Endothelial cell of umbilical vein (primary cell): ENCODE results near the gene DLL3. TPM values are rescaled to one million over a fixed set of nuclear protein-coding genes. Genes with fewer than 3 reads are reported as not detected.

Experiments
- BruUV-seq: library from RNA; stranded (reverse); fragments of 400-500 nt; replicated peaks from 2 replicates; lab custom pipeline; 2021; lab: Mats Ljungman, UMichigan
- CTCF ChIA-PET: fragments of 300-600, 350-600 bp; sonication (Branson Sonifier 250); formaldehyde crosslinking; loops from one replicate; lab custom pipeline; 2021; ENCODE audit warnings: antibody characterized with exemption, inconsistent platforms; lab: Charles Lee
- POLR2A ChIA-PET: fragments of 300-600, 350-600 bp; sonication (Branson Sonifier 250); formaldehyde crosslinking; loops from one replicate; lab custom pipeline; 2021; ENCODE audit warnings: antibody characterized with exemption, inconsistent platforms; lab: Charles Lee
- DNase-seq: peaks from one replicate; pipeline ENCODE4 v3.0.0-alpha.2; 2011; ENCODE audit warnings: low read depth, low spot score
- FAIRE-seq: peaks from 2 replicates; lab custom pipeline; 2011; peaks lifted over from hg19 to GRCh38; lab: Jason Lieb, UNC
- H2AFZ ChIP-seq: 2 replicates; pipeline ENCODE4 v1.6.0; 2012; ENCODE audit warnings: low read depth, low read length, control low read depth, inconsistent platforms
- H3K27ac ChIP-seq: 2 replicates; pipeline ENCODE4 v1.5.1; 2011; ENCODE audit warnings: low read depth, mild to moderate bottlenecking, control low read depth, low read length, moderate library complexity; ENCODE audit not compliant: insufficient read depth
- H3K27me3 ChIP-seq, 2 experiments: 2 replicates each; pipeline versions ENCODE4 v1.6.0 to v1.6.1; 2011; ENCODE audit warnings: low read length in 2 of 2, mixed read lengths in 1 of 2; ENCODE audit not compliant: control insufficient read depth in 2 of 2, insufficient read depth in 2 of 2
- H3K36me3 ChIP-seq, 2 experiments: 2 replicates in 1 of 2; 3 replicates in 1 of 2; pipeline ENCODE4 v1.5.1; 2011; ENCODE audit warnings: low read length in 2 of 2, mild to moderate bottlenecking in 1 of 2, moderate library complexity in 1 of 2; ENCODE audit not compliant: control insufficient read depth in 2 of 2, insufficient read depth in 2 of 2; ENCODE audit errors: extremely low read depth in 1 of 2
- H3K4me1 ChIP-seq: 3 replicates; pipeline ENCODE4 v1.5.1; 2011; ENCODE audit warnings: mild to moderate bottlenecking, low read length; ENCODE audit not compliant: control insufficient read depth, insufficient read depth; ENCODE audit errors: extremely low read depth
- H3K4me2 ChIP-seq: 2 replicates; pipeline ENCODE4 v1.6.1; 2011; ENCODE audit warnings: low read length, control low read depth, mixed read lengths; ENCODE audit not compliant: insufficient read depth
- H3K4me3 ChIP-seq, 3 experiments: fragments of 200-600 bp in 1 of 3; sonication (generic), shearing (Covaris generic) in 1 of 3; replicated peaks in 1 of 3; 2 replicates each; pipeline ENCODE4 v1.5.1; 2011 to 2016; ENCODE audit warnings: control low read depth in 3 of 3, low read length in 3 of 3, mild to moderate bottlenecking in 2 of 3, inconsistent platforms in 1 of 3, low read depth in 1 of 3, moderate library complexity in 1 of 3; ENCODE audit not compliant: insufficient read depth in 1 of 3
- H3K79me2 ChIP-seq: 2 replicates; pipeline ENCODE4 v1.6.0; 2012; ENCODE audit warnings: low read length, inconsistent platforms; ENCODE audit not compliant: control insufficient read depth, insufficient read depth
- H3K9ac ChIP-seq: replicated peaks from 2 replicates; pipeline ENCODE3; 2011; ENCODE audit warnings: low read length, control low read depth; ENCODE audit not compliant: insufficient read depth; ENCODE audit errors: extremely low read depth
- H3K9me1 ChIP-seq: replicated peaks from 3 replicates; pipeline ENCODE4 v1.6.0; 2011; ENCODE audit warnings: mild to moderate bottlenecking, low read length; ENCODE audit not compliant: control insufficient read depth, insufficient read depth; ENCODE audit errors: extremely low read depth
- H3K9me3 ChIP-seq: replicated peaks from 2 replicates; pipeline ENCODE4 v1.5.1; 2012; ENCODE audit warnings: low read length, inconsistent platforms; ENCODE audit not compliant: control insufficient read depth, insufficient read depth
- H4K20me1 ChIP-seq: replicated peaks from 2 replicates; pipeline ENCODE3; 2011; ENCODE audit warnings: mild to moderate bottlenecking, low read length; ENCODE audit not compliant: control insufficient read depth, insufficient read depth; ENCODE audit errors: extremely low read depth
- EZH2 ChIP-seq: IDR thresholded peaks from 2 replicates; pipeline ENCODE4 v1.6.1; 2012; ENCODE audit warnings: borderline replicate concordance, low read depth, mild to moderate bottlenecking, moderate library complexity, low read length, inconsistent platforms; ENCODE audit not compliant: severe bottlenecking
- FOS ChIP-seq: IDR thresholded peaks from 2 replicates; pipeline ENCODE4 v1.6.1; 2011; ENCODE audit warnings: mild to moderate bottlenecking, low read length, moderate library complexity, borderline replicate concordance; ENCODE audit not compliant: insufficient read depth
- JUN ChIP-seq: IDR thresholded peaks from 2 replicates; pipeline ENCODE4 v1.6.1; 2011; ENCODE audit warnings: borderline replicate concordance, low read depth; ENCODE audit not compliant: insufficient read length, insufficient read depth
- POLR2A ChIP-seq: IDR thresholded peaks from 2 replicates; pipeline ENCODE4 v1.6.1; 2012; ENCODE audit warnings: low read depth, mild to moderate bottlenecking, control low read depth, low read length
- POLR2AphosphoS5 ChIP-seq: IDR thresholded peaks from 2 replicates; pipeline ENCODE4 v1.6.1; 2012; ENCODE audit warnings: low read depth, mild to moderate bottlenecking, control low read depth, low read length, moderate library complexity; ENCODE audit not compliant: insufficient read depth
- dilution Hi-C: fragments of 300-500 bp; cut with MboI; formaldehyde crosslinking; loops from one replicate; pipeline ENCODE4 v1.15.0; 2019; ENCODE audit warnings: low sequenced_read_pairs; ENCODE audit not compliant: extremely low pct_ligation_motif_present
- intact Hi-C: fragments of 100-400 bp; cut with micrococcal nuclease; formaldehyde crosslinking; loops from one replicate; pipeline ENCODE4 v1.10.0; 2022
- polyA plus RNA-seq, 4 experiments: library from polyadenylated mRNA; depleted of rRNA in 3 of 4; stranded (reverse) in 3 of 4; unstranded in 1 of 4; fragments of >200 nt; gene quantifications; 2 replicates each; pipeline versions ENCODE4 v1.2.1 to v1.2.3, GENCODE V29; 2011 to 2012; ENCODE audit warnings: missing spikeins in 1 of 4
- total RNA-seq: library from RNA; stranded (reverse); gene quantifications from 2 replicates; pipeline ENCODE4 v1.2.3, GENCODE V29; 2021
- TF ChIP-seq, protein P1 (sequence below): IDR thresholded peaks from 2 replicates; pipeline ENCODE4 v1.6.1; 2011; ENCODE audit not compliant: insufficient read depth, insufficient read length
- TF ChIP-seq, protein P2 (sequence below), 2 donors: IDR thresholded peaks; 1 replicate in 1 of 2; 2 replicates in 1 of 2; pipeline ENCODE4 v1.5.1; 2011; ENCODE audit warnings: low read length in 2 of 2, mild to moderate bottlenecking in 2 of 2, moderate library complexity in 2 of 2, control low read depth in 1 of 2, inconsistent platforms in 1 of 2, low read depth in 1 of 2; ENCODE audit not compliant: insufficient read depth in 1 of 2; ENCODE audit errors: extremely low read depth in 1 of 2

DLL3 gene
- total and polyA plus RNA-seq, 2 donors (not counting 3 experiments of a cell fraction or from before 2014, with no cell fraction given), result 0.40 to 0.73 TPM

DNA sequence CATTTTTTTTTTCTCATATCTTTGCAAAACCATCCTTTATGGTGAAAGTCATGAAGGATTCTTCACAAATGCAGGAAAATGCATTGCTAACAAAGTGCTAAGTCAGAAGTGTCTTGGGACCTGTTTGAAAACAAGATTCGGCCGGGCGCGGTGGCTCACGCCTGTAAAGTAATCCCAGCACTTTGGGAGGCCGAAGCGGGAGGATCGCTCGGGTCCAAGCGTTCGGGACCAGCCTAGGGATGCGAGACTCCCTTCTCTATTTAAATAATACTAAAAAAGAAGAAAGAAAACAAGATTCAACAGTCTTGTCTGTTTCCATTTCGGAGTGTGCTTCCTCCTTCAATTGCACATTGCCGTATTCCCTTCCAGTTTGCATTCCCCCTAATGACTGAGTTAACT lies 33.1 kb downstream of the DLL3 start:
- TF ChIP-seq, protein P1, sequence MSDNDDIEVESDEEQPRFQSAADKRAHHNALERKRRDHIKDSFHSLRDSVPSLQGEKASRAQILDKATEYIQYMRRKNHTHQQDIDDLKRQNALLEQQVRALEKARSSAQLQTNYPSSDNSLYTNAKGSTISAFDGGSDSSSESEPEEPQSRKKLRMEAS, result no peak
- TF ChIP-seq FOS (no peak), EZH2 (no peak), JUN (no peak)
- Histone ChIP-seq H3K4me2 (peak overlapping the region; percentile 98), H2AFZ (peak overlapping the region; percentile 68), H3K79me2 (peaks cover 10% of the 10 kb centered on the region), H3K27ac (peak overlapping the region; percentile 29), H3K4me3 (peak overlapping the region; percentile 68 to 93 (median 87)), H4K20me1 (no peaks in the 10 kb centered on the region), H3K9me1 (no peaks in the 10 kb centered on the region), H3K9ac (peak overlapping the region; percentile 68), H3K27me3 (no peaks in the 10 kb centered on the region), H3K4me1 (peaks cover 6% of the 10 kb centered on the region), H3K36me3 (no peaks in the 10 kb centered on the region), H3K9me3 (no peaks in the 10 kb centered on the region)
- ChIA-PET CTCF (interaction anchor here (0.7 to 4.9 kb wide), 12 partner anchors 12 to 134 kb away, joined by 3 to 80 read pairs (median 6); partner anchors contain the start of genes DLL3, RPS16 and TIMM50), POLR2A (interaction anchor here (1.1 kb wide), 1 partner anchor 96 kb away, joined by 5 read pairs; the partner anchor contains the start of gene RPS16)
- dilution Hi-C loops (no loop called here), intact Hi-C loops (loop anchor here (1.0 to 10.0 kb wide), 6 partner anchors 34 to 407 kb away; partner anchors contain the start of genes DLL3, PAK4, PLEKHG2 and SUPT5H)
- BruUV-seq, result no TSS peak
- DNase-seq, result no peak
- no peak for FAIRE-seq

DNA sequence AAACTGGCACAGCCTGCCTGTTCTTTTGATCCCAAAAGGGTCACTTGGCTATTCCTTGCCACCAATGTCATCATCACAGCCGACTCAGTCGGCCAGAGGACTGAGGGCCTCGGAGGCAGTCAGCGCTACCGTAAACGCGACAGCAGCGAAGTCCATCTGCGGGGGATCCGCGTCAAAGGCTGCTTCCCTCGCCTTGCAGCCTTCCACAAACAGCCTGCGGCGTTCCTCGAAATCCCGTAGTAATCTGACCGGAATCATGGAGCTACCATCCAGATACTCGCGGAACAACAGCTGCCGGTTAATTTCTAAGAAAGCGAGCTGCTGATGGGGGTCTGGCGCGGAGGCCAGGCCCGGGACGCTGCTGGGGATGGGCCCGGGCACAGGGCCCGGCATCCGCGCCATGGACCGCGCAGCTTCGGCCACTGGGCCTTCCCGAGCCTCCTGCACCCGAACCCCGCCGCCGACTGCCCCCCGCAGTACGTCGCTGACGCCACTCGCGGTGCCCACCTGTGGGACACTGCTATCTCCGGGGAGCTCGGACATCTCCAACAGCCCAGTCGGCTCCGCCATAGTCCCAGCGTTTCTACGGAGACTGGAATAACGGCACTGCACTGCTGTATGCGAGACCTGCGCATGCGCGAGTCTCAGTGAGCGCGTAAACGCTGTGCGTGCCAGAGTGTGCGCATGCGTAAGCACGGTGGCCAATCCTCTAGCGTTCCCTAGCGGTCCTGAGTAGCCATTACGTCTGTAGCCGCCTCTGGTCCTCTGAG lies 33.7 kb downstream of the DLL3 start, which contains the start of gene EID2B:
Gene EID2B (minus strand): TSS at position 620 of the 770 bp plus-strand sequence. CDS start 50 bp downstream, at position 570.
- H4K20me1 ChIP-seq, result no peaks in the 10 kb centered on the region
- TSS peak; percentile 53 for BruUV-seq
- dilution Hi-C loops, result no loop called here

More for the DNA sequence above, 33.7 kb downstream of the DLL3 start, which contains the start of gene EID2B:
- Histone ChIP-seq H3K27ac (peak within 1 kb of the TSS; percentile 29), H3K36me3 (no peaks in the 10 kb centered on the region), H3K9me3 (no peaks in the 10 kb centered on the region), H3K4me3 (peak within 1 kb of the TSS; percentile 68 to 93 (median 87)), H3K4me1 (peaks cover 6% of the 10 kb centered on the region), H3K27me3 (no peaks in the 10 kb centered on the region), H3K79me2 (peaks cover 10% of the 10 kb centered on the region), H3K9me1 (no peaks in the 10 kb centered on the region), H3K9ac (peak within 1 kb of the TSS; percentile 68), H2AFZ (peak within 1 kb of the TSS; percentile 68), H3K4me2 (peak within 1 kb of the TSS; percentile 98)
- TF ChIP-seq POLR2A (peak; percentile 90), POLR2AphosphoS5 (peak; percentile 77)
- TF ChIP-seq, protein P1, result no peak
- TF ChIP-seq, protein P2, sequence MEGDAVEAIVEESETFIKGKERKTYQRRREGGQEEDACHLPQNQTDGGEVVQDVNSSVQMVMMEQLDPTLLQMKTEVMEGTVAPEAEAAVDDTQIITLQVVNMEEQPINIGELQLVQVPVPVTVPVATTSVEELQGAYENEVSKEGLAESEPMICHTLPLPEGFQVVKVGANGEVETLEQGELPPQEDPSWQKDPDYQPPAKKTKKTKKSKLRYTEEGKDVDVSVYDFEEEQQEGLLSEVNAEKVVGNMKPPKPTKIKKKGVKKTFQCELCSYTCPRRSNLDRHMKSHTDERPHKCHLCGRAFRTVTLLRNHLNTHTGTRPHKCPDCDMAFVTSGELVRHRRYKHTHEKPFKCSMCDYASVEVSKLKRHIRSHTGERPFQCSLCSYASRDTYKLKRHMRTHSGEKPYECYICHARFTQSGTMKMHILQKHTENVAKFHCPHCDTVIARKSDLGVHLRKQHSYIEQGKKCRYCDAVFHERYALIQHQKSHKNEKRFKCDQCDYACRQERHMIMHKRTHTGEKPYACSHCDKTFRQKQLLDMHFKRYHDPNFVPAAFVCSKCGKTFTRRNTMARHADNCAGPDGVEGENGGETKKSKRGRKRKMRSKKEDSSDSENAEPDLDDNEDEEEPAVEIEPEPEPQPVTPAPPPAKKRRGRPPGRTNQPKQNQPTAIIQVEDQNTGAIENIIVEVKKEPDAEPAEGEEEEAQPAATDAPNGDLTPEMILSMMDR (IDR thresholded peaks at IDR 0.05; ENCODE audit: extremely low read depth in 1 of 2, insufficient read depth in 1 of 2, low read depth in 1 of 2, low read length in 2 of 2), result peak; percentile 96
- FAIRE-seq (peak; percentile 98), DNase-seq (peak; percentile 97)
- ChIA-PET CTCF (interaction anchor here (0.7 to 4.9 kb wide), 13 partner anchors 13 to 135 kb away, joined by 3 to 80 read pairs (median 5); partner anchors contain the start of genes DLL3, RPS16 and TIMM50), POLR2A (interaction anchor here (1.1 kb wide), 1 partner anchor 96 kb away, joined by 5 read pairs; the partner anchor contains the start of gene RPS16)
- intact Hi-C loops, result loop anchor here (1.0 to 10.0 kb wide), 6 partner anchors 34 to 408 kb away; partner anchors contain the start of genes DLL3, PAK4, PLEKHG2 and SUPT5H
